HL-60 (cell line): Measurements from ENCODE around the gene TEX29.

ENCODE experiments used
- DNase-seq, 2 experiments: peaks; one replicate each; pipeline ENCODE4 v3.0.0-alpha.2; 2010 to 2020; ENCODE audit warnings: low read depth in 1 of 2, low spot score in 1 of 2
- H3K27ac ChIP-seq: fragments of 250-450 bp; sonication (Bioruptor Pico); replicated peaks from 2 replicates; pipeline ENCODE4 v1.5.1; 2020; ENCODE audit warnings: mild to moderate bottlenecking, moderate library complexity
- H3K27me3 ChIP-seq: fragments of 250-450 bp; sonication (Bioruptor Pico); 2 replicates; pipeline ENCODE4 v1.5.1; 2021; ENCODE audit warnings: mild to moderate bottlenecking, moderate library complexity; ENCODE audit not compliant: insufficient read depth, poor library complexity, severe bottlenecking
- H3K4me3 ChIP-seq: replicated peaks from 2 replicates; pipeline ENCODE4 v1.5.1; 2011; ENCODE audit warnings: mild to moderate bottlenecking, control low read depth, low read length; ENCODE audit not compliant: insufficient read depth
- GABPA ChIP-seq: IDR thresholded peaks from 2 replicates; pipeline ENCODE4 v1.6.1; 2012; ENCODE audit warnings: low read depth
- POLR2AphosphoS5 ChIP-seq: IDR thresholded peaks from 2 replicates; pipeline ENCODE4 v1.6.1; 2012; ENCODE audit warnings: low read depth
- REST ChIP-seq: IDR thresholded peaks from 2 replicates; pipeline ENCODE4 v1.6.1; 2012; ENCODE audit warnings: low read depth; ENCODE audit not compliant: insufficient replicate concordance
- SPI1 ChIP-seq: IDR thresholded peaks from 2 replicates; pipeline ENCODE4 v1.6.1; 2012; ENCODE audit warnings: low read depth, mild to moderate bottlenecking, borderline replicate concordance
- TF ChIP-seq, protein P1 (sequence below): IDR thresholded peaks from one replicate; pipeline ENCODE4 v1.5.1; 2011; ENCODE audit warnings: low read length, control low read depth, inconsistent platforms; ENCODE audit not compliant: insufficient read depth

The TEX29 gene

GRCh38 chr13:111323549-111323948 lies 3.1 kb downstream of the TEX29 start:
- no peak overlapping the region for H3K27ac ChIP-seq
- no peak for TF ChIP-seq GABPA
- no peak overlapping the region for H3K4me3 ChIP-seq
- no peak for DNase-seq
- peaks cover 4% of the 10 kb centered on the region for H3K27me3 ChIP-seq

- no peak for DNase-seq
These were observed 3.7 kb downstream of the TEX29 start for GRCh38 chr13:111323950-111324651.

DNA sequence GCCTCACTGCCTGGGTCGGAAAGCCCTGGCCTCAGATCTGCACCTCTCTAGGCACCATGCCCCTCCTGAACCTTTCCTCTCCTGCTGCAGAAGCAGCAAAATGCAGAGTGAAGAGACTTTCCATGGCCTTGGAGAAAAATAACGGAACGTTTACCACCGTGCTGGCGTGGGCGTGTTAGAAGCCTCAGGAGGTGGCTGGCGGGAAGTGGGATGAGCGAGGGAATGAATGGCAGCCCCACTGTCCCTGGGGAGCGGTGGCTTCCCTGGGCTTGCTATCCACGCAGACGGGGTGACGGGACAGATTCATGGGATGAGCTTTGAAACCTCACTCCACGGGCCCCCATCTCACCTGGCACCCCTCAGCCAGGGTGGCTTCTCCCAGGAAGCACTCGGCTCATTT lies 4.3 kb downstream of the TEX29 start:
- Histone ChIP-seq H3K4me3 (no peak overlapping the region), H3K27me3 (peaks cover 4% of the 10 kb centered on the region), H3K27ac (no peak overlapping the region)
- TF ChIP-seq SPI1 (no peak), GABPA (no peak), REST (no peak), POLR2AphosphoS5 (no peak)
- TF ChIP-seq, protein P1, sequence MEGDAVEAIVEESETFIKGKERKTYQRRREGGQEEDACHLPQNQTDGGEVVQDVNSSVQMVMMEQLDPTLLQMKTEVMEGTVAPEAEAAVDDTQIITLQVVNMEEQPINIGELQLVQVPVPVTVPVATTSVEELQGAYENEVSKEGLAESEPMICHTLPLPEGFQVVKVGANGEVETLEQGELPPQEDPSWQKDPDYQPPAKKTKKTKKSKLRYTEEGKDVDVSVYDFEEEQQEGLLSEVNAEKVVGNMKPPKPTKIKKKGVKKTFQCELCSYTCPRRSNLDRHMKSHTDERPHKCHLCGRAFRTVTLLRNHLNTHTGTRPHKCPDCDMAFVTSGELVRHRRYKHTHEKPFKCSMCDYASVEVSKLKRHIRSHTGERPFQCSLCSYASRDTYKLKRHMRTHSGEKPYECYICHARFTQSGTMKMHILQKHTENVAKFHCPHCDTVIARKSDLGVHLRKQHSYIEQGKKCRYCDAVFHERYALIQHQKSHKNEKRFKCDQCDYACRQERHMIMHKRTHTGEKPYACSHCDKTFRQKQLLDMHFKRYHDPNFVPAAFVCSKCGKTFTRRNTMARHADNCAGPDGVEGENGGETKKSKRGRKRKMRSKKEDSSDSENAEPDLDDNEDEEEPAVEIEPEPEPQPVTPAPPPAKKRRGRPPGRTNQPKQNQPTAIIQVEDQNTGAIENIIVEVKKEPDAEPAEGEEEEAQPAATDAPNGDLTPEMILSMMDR = no peak
- no peak for DNase-seq

More at GRCh38 chr13:111323950-111324651, 3.7 kb downstream of the TEX29 start:
- TF ChIP-seq REST (no peak), GABPA (no peak), SPI1 (no peak)
- TF ChIP-seq, protein P1 = no peak
- Histone ChIP-seq H3K4me3 (no peak overlapping the region), H3K27ac (no peak overlapping the region), H3K27me3 (peaks cover 4% of the 10 kb centered on the region)

GRCh38 chr13:111325146-111325890 lies 4.9 kb downstream of the TEX29 start:
- DNase-seq = no peak
- Histone ChIP-seq H3K27me3 (peaks cover 4% of the 10 kb centered on the region), H3K4me3 (no peak overlapping the region), H3K27ac (no peak overlapping the region)
- TF ChIP-seq POLR2AphosphoS5 = no peak
- no peak for TF ChIP-seq REST
- TF ChIP-seq, protein P1 = no peak
- no peak for TF ChIP-seq SPI1
- no peak for TF ChIP-seq GABPA
